Left lung (tissue), 10 donors: ENCODE data around the gene CEACAM5. TPM values are rescaled to one million over a fixed set of nuclear protein-coding genes. Genes with fewer than 3 reads are reported as not detected.
"Not testable (repeated sequence)": the region's sequence is repeated elsewhere in the genome, so short reads cannot be mapped to it uniquely, and the experiment has no call there.

Experiments
- ATAC-seq: fragments of 200-7000 bp; cut with Tn5 transposase; one replicate; pipeline ENCODE4 v1.9.1; 2020; ENCODE audit warnings: moderate library complexity
- DNase-seq, 4 donors: peaks; one replicate each; pipeline ENCODE4 v3.0.0-alpha.2; 2013 to 2020
- H3K27ac ChIP-seq, 2 donors: fragments of 200-600 bp; sonication (generic) in 1 of 2; one replicate each; pipeline versions ENCODE4 v1.5.0 to v1.8.0; 2020 to 2021
- H3K27me3 ChIP-seq, 2 donors: fragments of 200-600 bp; sonication (generic) in 1 of 2; one replicate each; pipeline versions ENCODE4 v1.5.0 to v1.8.0; 2020 to 2021
- H3K36me3 ChIP-seq, 2 donors: fragments of 200-600 bp; sonication (generic) in 1 of 2; one replicate each; pipeline versions ENCODE4 v1.5.0 to v1.8.0; 2020 to 2021
- H3K4me1 ChIP-seq, 2 donors: fragments of 200-600 bp; one replicate each; pipeline ENCODE4 v1.8.0; 2021
- H3K4me3 ChIP-seq, 2 donors: fragments of 200-600 bp; sonication (generic) in 1 of 2; one replicate each; pipeline versions ENCODE4 v1.5.0 to v1.8.0; 2020 to 2021; ENCODE audit warnings: mild to moderate bottlenecking in 1 of 2
- H3K9me3 ChIP-seq, 2 donors: fragments of 200-600 bp; sonication (generic) in 1 of 2; one replicate each; pipeline versions ENCODE4 v1.5.0 to v1.8.0; 2020 to 2021
- intact Hi-C, 2 donors: fragments of 100-400 bp; cut with DNase I; formaldehyde crosslinking; loops; one replicate each; pipeline versions ENCODE4 v1.11.2 to v1.14.2; 2022
- polyA plus RNA-seq, 6 donors: library from polyadenylated mRNA; unstranded; fragments of 120-200 nt; gene quantifications; one replicate each; pipeline ENCODE4 v1.2.1, GENCODE V29; 2013; ENCODE audit not compliant: insufficient read length in 6 of 6
- total RNA-seq, 2 donors: library from RNA; stranded (reverse); fragmentation: NEBNext Ultra II Directional; extraction: Animal tissue kit (Norgen Biotek cat#: 25700); gene quantifications; one replicate each; pipeline ENCODE4 v1.2.1, GENCODE V29; 2021
- TF ChIP-seq, protein P1 (sequence below), 2 donors: fragments of 200-600 bp; sonication (generic) in 1 of 2; IDR thresholded peaks; one replicate each; pipeline versions ENCODE4 v1.5.0 to v1.8.0; 2021; ENCODE audit warnings: antibody characterized with exemption in 2 of 2
- donor health status: DM: no; HTN: yes; CAD: no.
- donor health status: DM: no; HTN: no; CAD: no.

The CEACAM5 gene
- total and polyA plus RNA-seq, 8 donors: 0.10 to 31.1 (median 0.18) TPM

DNA sequence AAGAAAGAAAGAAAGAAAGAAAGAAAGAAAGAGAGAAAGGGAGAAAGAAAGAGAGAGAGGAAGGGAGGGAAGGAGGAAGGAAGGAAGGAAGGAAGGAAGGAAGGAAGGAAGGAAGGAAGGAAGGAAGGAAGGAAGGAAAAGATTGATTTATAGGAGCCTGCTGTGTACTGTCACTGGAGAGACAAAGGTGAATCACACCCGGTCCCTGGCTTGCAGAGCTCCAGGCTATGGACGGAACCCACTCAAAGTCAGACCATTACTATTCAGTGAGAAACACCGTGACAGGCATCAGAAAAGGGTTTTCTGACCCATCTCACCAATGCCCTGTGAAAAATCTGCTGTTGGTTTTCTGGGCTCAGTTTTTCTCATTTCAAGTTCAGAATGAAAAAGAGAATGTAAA is 39.6 kb downstream of the CEACAM5 start:
- intact Hi-C loops: no loop called here

DNA sequence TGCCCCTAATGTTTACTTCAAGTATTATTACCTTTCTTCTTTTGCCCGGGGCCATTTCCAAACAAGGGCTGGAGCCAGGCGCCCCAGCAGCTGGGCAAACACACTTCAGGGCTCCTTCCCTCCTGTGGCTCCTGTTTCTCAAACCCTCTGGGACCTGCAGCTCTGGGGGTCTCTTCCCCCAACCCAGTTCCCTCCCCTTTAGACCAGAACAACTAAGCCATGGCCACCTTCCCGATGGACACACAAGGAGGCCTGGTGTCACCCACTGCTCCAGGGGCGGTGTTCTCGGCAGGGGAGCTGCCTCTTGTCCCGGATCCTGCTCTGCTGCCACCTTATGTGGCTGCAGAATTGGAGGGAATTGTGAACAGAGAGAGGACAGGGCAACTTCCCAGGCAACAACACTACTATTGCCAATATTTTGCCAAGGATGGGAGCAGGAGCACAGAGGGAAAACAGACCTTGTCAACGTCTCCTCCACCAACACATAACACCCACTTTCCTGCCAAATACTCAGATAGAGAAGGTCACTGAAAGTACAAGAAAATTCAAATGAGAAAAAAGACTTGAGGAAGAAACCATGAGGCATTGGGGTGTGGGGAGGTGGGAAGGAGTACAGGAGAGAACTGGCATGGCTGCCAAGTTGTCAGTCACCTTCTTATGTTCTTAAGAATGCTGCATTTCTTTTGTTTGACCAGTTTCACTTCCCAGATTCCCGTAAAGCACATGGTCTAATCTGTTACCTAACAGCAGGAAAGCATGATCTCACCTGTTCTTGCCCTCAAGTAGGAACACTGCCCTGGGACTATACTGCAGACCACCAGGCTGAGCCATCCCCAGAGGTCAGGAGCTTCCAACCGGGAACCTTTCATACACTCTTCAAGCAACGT is 42.1 kb downstream of the CEACAM5 start:
- DNase-seq (peak in 2 of 4 donors; percentile 56 to 71), ATAC-seq (peak; percentile 33)
- H3K36me3 ChIP-seq, H3K9me3 ChIP-seq, intact Hi-C loops: not testable (repeated sequence)
- Histone ChIP-seq H3K4me3 (peak overlapping the region in 1 of 2 donors; percentile 21), H3K27me3 (peaks cover 0 to 40% of the 10 kb centered on the region in 2 donors), H3K4me1 (peaks cover 0 to 33% of the 10 kb centered on the region in 2 donors), H3K27ac (peak overlapping the region; percentile 68 to 80)

More for the DNA sequence above, 39.6 kb downstream of the CEACAM5 start:
- ATAC-seq: no peak
- H3K27ac ChIP-seq: no peak overlapping the region
- H3K4me1 ChIP-seq: peaks cover 0 to 40% of the 10 kb centered on the region in 2 donors
- H3K9me3 ChIP-seq: no peaks in the 10 kb centered on the region
- peaks cover 0 to 35% of the 10 kb centered on the region in 2 donors for H3K27me3 ChIP-seq
- TF ChIP-seq, protein P1, sequence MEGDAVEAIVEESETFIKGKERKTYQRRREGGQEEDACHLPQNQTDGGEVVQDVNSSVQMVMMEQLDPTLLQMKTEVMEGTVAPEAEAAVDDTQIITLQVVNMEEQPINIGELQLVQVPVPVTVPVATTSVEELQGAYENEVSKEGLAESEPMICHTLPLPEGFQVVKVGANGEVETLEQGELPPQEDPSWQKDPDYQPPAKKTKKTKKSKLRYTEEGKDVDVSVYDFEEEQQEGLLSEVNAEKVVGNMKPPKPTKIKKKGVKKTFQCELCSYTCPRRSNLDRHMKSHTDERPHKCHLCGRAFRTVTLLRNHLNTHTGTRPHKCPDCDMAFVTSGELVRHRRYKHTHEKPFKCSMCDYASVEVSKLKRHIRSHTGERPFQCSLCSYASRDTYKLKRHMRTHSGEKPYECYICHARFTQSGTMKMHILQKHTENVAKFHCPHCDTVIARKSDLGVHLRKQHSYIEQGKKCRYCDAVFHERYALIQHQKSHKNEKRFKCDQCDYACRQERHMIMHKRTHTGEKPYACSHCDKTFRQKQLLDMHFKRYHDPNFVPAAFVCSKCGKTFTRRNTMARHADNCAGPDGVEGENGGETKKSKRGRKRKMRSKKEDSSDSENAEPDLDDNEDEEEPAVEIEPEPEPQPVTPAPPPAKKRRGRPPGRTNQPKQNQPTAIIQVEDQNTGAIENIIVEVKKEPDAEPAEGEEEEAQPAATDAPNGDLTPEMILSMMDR (IDR thresholded peaks at IDR 0.05): no peak
- no peak overlapping the region for H3K4me3 ChIP-seq
- DNase-seq: no peak
- H3K36me3 ChIP-seq: no peaks in the 10 kb centered on the region

DNA sequence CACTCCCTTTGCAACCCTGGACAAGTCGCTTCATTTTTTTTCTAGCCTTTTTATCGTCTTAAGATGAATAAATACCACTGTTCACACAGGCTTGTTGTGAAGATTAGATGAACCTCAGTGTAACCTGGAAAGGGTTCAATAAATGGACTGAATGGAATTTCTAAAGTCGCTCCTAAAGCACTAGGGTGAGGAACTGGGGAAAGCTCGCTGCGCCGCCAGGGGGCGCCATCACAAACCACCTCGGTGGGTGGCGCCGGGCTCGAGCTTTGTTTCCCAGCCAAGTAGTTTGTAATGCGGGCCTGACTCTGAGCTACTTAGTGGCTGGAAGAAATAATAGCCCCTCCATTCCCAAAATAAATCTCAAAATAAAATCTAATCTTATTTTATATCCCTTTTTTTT is 44.7 kb downstream of the CEACAM5 start:
- peaks cover 0 to 33% of the 10 kb centered on the region in 2 donors for H3K27me3 ChIP-seq
- H3K4me3 ChIP-seq: no peak overlapping the region
- peaks cover 0 to 27% of the 10 kb centered on the region in 2 donors for H3K4me1 ChIP-seq
- no peaks in the 10 kb centered on the region for H3K36me3 ChIP-seq
- intact Hi-C loops: no loop called here
- TF ChIP-seq, protein P1 (IDR thresholded peaks at IDR 0.05): peak; percentile 65 to 85
- peak; percentile 48 for ATAC-seq
- H3K9me3 ChIP-seq: no peaks in the 10 kb centered on the region
- peak in 2 of 4 donors; percentile 72 to 96 for DNase-seq
- peak overlapping the region; percentile 68 to 80 for H3K27ac ChIP-seq

DNA sequence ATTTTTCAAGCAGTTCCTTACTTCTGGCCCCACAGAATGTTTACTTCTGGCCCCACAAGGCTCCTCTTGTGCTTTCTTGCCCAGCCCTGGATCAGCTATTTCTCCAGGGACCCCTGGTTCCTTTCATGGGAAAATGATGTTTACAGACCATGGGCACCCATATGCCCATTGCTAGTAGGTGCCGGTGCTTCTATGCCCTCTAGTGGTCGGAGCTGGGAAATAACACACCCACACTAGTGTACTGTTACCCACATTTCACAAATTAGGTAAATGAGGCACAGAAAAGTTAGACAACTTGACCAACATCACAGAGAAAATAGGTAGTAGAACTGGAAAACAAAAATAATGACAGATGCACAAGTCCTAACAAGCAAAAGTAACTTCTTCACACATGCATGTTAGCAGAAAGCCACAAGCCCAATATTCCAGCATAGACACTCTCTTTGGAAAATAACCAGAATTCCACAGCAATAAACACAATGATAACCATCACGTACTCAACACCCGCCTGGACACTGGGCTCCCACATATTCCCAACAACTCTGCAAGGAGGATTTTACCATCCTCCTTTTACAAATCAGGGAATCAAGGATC is 45.6 kb downstream of the CEACAM5 start:
- ATAC-seq: peak; percentile 59
- intact Hi-C loops: no loop called here
- no peaks in the 10 kb centered on the region for H3K9me3 ChIP-seq
- H3K27ac ChIP-seq: peak overlapping the region; percentile 68 to 80
- peaks cover 0 to 29% of the 10 kb centered on the region in 2 donors for H3K4me1 ChIP-seq
- H3K4me3 ChIP-seq: no peak overlapping the region
- no peaks in the 10 kb centered on the region for H3K36me3 ChIP-seq
- TF ChIP-seq, protein P1 (IDR thresholded peaks at IDR 0.05): peak; percentile 51 to 66
- peaks cover 0 to 24% of the 10 kb centered on the region in 2 donors for H3K27me3 ChIP-seq
- DNase-seq: peak in 1 of 4 donors; percentile 62

DNA sequence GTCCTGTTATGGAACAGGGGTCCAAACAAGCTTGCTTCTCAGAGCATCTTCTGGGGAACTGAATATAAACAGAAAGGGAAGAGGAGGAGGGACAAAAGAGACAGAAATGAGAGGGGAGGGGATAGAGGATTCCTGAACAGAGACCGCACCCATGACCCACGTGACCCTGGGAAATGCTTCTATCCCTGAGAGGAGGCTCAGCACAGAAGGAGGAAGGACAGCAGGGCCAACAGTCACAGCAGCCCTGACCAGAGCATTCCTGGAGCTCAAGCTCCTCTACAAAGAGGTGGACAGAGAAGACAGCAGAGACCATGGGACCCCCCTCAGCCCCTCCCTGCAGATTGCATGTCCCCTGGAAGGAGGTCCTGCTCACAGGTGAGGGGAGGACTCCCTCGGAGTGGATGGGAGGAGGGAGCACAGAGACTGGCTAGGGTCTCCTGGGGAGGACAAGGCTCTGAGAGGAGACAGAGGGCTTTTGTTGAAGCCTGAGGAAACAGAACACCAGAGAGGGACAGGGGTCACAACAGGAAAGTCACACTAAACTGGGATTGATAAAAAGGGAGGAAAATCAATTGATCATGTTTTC is 47.0 kb downstream of the CEACAM5 start, which contains the start of gene CEACAM6:
TSS of gene CEACAM6 (plus strand) at position 203 of the 586 bp plus-strand sequence. CDS start at position 312, 109 bp downstream.
- peak; percentile 45 for ATAC-seq
- Histone ChIP-seq H3K27ac (peak within 1 kb of the TSS; percentile 71 to 80), H3K36me3 (no peaks in the 10 kb centered on the region), H3K4me1 (peaks cover 0 to 32% of the 10 kb centered on the region in 2 donors), H3K4me3 (peak within 1 kb of the TSS; percentile 15 to 33), H3K9me3 (no peaks in the 10 kb centered on the region), H3K27me3 (peaks cover 0 to 23% of the 10 kb centered on the region in 2 donors)
- peak in 1 of 4 donors; percentile 72 for DNase-seq
- TF ChIP-seq, protein P1 (IDR thresholded peaks at IDR 0.05): no peak
- intact Hi-C loops: no loop called here
